Measurements from ENCODE around the gene TGFB1.
"Not testable (repeated sequence)": the region's sequence is repeated elsewhere in the genome, so short reads cannot be mapped to it uniquely, and the experiment has no call there.

The TGFB1 gene

DNA sequence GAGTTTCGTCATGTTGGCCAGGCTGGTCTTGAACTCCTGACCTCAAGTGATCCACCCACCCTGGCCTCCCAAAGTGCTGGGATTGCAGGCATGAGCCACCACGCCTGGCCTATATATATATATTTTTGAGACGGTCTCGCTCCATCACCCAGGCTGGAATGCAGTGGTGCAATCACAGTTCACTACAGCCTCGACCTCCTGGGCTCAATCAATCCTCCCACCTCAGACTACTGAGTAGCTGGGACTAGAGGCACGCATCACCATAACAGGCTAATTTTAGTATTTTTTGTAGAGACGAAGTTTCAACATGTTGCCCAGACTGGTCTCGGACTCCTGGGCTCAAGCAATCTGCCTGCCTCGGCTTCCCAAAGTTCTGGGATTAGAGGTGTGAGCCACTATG lies 6.8 kb downstream of the TGFB1 start:
- not testable (repeated sequence) for DNase-seq (ENCODE audit: low spot score); FAIRE-seq

DNA sequence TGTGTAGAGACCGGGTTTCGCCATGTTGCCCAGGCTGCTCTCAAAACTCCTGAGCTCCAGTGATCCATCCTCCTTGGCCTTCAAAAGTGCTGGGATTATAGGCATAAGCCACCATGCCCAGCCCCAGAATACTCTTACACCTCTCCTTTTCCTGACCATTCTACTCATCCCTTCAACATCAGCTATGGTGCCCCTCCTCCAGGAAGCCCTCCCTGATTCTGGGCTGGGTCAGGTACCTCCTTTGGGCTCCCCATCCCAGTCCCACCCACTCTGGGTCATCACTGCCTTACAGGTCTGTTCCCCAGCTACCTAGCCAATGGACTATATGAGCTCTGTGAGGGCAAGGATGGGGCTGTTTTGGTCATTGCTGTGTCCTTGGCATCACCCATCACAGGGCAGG lies 9.6 kb downstream of the TGFB1 start:
- DNase-seq (ENCODE audit: low spot score): no peak
- FAIRE-seq: no peak

DNA sequence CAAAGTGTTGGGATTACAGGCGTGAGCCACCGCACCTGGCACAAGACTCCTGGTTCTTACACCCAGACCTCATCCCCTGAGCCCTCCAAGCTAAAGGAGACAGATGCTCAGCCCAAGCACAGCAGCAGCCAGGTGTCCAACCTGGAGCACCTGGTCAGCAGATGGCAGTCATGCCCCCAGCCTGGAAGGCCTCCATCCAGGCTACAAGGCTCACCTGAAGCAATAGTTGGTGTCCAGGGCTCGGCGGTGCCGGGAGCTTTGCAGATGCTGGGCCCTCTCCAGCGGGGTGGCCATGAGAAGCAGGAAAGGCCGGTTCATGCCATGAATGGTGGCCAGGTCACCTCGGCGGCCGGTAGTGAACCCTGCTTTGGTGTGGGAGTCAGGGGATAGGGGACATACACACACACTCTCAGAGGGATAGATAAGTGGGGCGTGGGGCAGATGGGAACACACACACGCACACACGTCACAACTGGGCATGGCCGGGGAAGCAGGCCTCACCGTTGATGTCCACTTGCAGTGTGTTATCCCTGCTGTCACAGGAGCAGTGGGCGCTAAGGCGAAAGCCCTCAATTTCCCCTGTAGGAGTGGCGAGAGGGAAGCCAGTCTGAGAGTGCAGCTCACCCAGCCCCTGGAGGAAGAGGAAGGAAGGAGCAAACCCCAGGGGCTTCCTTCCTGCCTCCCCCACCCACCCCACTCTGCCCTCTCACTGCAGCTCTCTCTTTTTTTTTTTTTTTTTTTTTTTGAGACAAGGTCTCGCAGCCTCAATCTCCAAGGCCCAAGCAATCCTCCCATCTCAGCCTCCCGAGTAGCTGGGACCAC lies 11.8 kb downstream of the TGFB1 start:
- no peak for FAIRE-seq
- DNase-seq (ENCODE audit: low spot score): no peak

- peak; percentile 86 for DNase-seq (ENCODE audit: low spot score)
- FAIRE-seq: peak; percentile 90
Observed at GRCh38 chr19:41339936-41340335, 13.8 kb downstream of the TGFB1 start.

GRCh38 chr19:41335467-41335866 lies 18.3 kb downstream of the TGFB1 start:
- DNase-seq (ENCODE audit: low spot score) (no peak), FAIRE-seq (no peak)

- DNase-seq (ENCODE audit: low spot score) (no peak), FAIRE-seq (no peak)
Observed at GRCh38 chr19:41334793-41335192, 18.9 kb downstream of the TGFB1 start.

GRCh38 chr19:41332468-41332867 lies 21.3 kb downstream of the TGFB1 start:
- FAIRE-seq (no peak), DNase-seq (ENCODE audit: low spot score) (no peak)

DNA sequence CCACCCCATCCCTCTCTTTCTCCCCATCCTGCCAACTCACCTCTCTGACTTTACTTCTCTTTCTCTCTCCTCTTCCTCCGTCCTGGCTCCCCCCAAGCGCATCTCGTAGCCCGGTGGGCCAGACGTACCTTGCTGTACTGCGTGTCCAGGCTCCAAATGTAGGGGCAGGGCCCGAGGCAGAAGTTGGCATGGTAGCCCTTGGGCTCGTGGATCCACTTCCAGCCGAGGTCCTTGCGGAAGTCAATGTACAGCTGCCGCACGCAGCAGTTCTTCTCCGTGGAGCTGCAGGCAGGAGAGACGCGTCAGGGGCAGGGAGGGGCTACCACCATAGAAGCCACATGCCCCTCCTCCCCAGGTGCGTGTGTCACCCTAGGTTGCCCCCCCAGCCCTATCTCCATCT lies 21.7 kb downstream of the TGFB1 start:
- no peak for FAIRE-seq
- DNase-seq (ENCODE audit: low spot score): no peak

GRCh38 chr19:41330946-41331678 lies 22.6 kb downstream of the TGFB1 start:
- FAIRE-seq (no peak), DNase-seq (ENCODE audit: low spot score) (no peak)

- DNase-seq (ENCODE audit: low spot score) (no peak), FAIRE-seq (no peak)
Observed at GRCh38 chr19:41330481-41330880, 23.2 kb downstream of the TGFB1 start.

GRCh38 chr19:41328842-41329225 lies 24.9 kb downstream of the TGFB1 start:
- FAIRE-seq: no peak
- DNase-seq (ENCODE audit: low spot score): no peak

DNA sequence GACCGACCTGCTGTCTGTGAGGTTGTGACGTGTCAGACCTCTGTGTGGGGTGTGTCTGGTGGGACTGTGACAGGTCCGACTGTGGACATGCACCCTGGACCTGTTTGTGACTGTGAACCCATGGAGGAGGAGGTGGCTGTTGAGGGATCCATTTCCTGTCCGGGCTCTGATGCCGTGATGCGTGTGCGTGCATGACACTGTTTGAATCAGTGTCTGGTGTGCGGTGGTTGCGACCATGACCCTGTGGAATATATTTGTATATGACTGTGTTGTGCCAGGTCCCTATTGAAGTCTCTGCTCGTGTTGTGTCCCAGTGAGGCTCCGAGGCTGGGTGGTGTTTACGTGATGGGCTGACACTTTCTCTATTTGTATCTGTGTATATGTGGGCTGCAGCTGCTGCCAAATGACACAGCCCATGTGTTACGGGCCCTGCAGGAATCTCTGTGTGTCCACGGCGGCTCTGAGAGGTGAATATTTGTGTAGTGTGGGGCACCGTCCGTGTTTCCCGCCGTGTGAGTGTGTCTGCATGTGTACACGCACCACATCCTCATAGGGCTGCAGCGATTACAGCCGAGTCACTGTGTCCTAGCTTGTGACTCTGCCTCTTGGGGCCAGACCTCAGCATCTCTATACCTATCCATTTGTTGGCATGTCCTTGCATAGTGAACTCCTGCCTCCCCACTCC lies 25.4 kb downstream of the TGFB1 start:
- no peak for FAIRE-seq
- DNase-seq (ENCODE audit: low spot score): no peak

GRCh38 chr19:41327576-41328156 lies 26.1 kb downstream of the TGFB1 start:
- peak; percentile 72 for DNase-seq (ENCODE audit: low spot score)
- FAIRE-seq: peak; percentile 46

DNA sequence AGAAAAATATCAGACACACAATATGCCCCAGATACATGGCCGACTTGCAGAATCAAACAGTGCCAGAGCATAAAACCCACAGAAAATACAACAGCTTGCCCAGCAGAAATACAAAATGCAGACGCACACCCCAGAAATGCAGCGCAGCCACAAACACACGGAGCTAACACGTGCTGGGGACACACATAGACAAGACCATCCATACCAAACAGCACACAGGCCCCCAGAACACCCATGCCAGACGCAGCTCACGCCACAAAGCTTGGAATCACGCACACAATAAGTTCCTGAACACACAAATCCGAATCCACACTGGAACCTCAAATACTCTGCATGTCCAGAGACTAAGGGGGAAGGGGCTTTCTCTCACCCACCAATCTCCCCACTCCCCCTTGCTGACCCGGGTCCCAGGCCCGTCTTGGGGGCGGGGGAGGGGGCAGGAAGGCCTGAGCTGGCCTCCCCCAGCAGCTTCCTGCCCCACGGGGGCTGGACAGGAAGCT lies 26.6 kb downstream of the TGFB1 start:
- no peak for DNase-seq (ENCODE audit: low spot score)
- FAIRE-seq: no peak

GRCh38 chr19:41325947-41326706 lies 27.6 kb downstream of the TGFB1 start:
- DNase-seq (ENCODE audit: low spot score) (peak; percentile 75), FAIRE-seq (no peak)

DNA sequence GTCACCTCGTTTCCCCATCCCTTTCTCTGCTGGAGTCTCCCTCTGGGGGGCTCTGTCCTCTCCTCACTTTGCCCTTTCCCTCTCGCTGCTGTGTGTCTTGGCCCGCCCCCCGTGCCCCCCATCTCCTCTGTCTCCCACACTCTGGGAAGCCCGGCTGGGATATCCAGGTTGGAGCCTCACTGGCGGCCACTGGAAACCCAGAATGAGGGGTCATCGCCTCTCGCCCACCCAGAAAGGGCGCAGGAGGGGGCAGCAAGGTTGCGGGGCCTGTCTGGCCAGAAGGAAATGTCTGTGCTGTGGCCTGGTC lies 28.1 kb downstream of the TGFB1 start:
- DNase-seq (ENCODE audit: low spot score): no peak
- no peak for FAIRE-seq

- peak; percentile 36 for FAIRE-seq
- peak; percentile 74 for DNase-seq (ENCODE audit: low spot score)
Observed at GRCh38 chr19:41324921-41325639, 28.6 kb downstream of the TGFB1 start.

DNA sequence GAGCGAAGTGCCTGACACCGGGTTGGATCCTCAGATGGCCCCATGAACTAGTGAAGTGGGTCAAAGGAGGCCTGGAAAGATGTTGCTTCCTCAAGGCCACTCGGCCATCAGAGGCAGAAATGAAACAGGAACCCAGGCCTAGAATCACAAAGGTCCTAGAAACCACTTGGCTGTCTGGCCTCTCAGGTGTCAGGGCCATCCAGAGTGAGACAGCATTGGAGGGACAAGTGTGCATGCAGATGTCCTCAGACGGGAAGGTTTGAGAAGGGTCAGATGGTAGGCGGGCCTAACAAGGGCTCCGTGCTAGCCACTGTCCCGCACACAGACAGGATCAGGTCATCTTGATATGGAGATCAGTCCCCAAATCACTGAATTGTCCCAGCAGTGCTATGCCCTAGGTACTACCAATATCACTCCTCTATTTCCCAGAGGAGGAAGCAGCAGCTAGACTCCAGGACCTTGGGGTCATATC lies 29.5 kb downstream of the TGFB1 start:
- DNase-seq (ENCODE audit: low spot score) (no peak), FAIRE-seq (no peak)

DNA sequence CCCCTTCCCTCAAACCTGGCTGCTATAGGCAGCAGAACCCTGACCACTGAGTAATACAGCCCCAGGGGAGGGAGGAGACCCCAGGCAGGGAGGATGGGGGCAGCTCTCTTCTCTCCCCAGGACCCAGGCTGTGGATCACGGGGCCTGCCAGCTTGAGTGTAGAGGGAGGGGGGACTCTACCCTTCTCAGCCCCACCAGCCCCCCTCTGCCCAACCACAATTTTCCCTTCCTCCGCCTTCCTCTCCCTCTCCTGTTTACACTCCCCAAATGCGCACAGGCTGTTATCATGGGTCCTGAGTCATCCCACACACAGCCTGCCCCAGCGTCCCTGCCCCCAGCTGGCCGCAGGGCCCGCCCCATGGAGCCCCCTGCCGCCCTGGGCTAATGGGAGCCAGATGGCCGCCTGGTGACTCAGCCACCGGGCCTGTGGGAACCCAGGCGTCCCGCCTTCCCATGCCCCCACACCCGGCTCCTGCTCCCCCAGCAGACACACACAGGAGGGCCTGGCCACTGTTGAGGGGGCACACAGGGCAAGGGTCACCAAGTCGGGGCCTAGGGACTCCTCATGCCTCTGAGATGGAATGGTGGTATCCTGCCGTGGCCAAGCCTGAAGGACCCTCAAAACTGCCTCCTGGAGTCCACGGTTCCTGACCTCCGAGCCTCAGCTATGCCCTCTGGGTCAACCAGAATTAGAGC lies 30.1 kb downstream of the TGFB1 start:
- peak; percentile 78 for FAIRE-seq
- peak; percentile 76 for DNase-seq (ENCODE audit: low spot score)

GRCh38 chr19:41323023-41323422 lies 30.7 kb downstream of the TGFB1 start:
- DNase-seq (ENCODE audit: low spot score) (no peak), FAIRE-seq (no peak)
